Omental fat pad (tissue), 4 donors: ENCODE measurements around the gene OGDHL. TPM values are rescaled to one million over a fixed set of nuclear protein-coding genes. Genes with fewer than 3 reads are reported as not detected.

Experiments used
- ATAC-seq: fragments of 150-250 bp; one replicate; pipeline ENCODE4 v1.9.1; 2016; ENCODE audit warnings: mild to moderate bottlenecking, moderate library complexity; ENCODE audit not compliant: low FRiP score
- DNase-seq: peaks from one replicate; pipeline ENCODE4 v3.0.0-alpha.2; 2019; ENCODE audit warnings: low spot score
- total RNA-seq, 4 donors: library from RNA; depleted of rRNA; stranded (reverse); fragments of >200 nt; gene quantifications; one replicate each; pipeline ENCODE4 v1.1.0, GENCODE V29; 2016
- TF ChIP-seq, protein P1 (sequence below), 3 donors: fragments of 450-650 bp; IDR thresholded peaks; one replicate each; pipeline ENCODE4 v1.5.1; 2016 to 2017; ENCODE audit warnings: antibody characterized with exemption in 3 of 3, mild to moderate bottlenecking in 3 of 3, moderate library complexity in 2 of 3

The OGDHL gene
- total RNA-seq, 4 donors from 2014 or later: 0.65 to 1.2 TPM; not detected in 2

DNA sequence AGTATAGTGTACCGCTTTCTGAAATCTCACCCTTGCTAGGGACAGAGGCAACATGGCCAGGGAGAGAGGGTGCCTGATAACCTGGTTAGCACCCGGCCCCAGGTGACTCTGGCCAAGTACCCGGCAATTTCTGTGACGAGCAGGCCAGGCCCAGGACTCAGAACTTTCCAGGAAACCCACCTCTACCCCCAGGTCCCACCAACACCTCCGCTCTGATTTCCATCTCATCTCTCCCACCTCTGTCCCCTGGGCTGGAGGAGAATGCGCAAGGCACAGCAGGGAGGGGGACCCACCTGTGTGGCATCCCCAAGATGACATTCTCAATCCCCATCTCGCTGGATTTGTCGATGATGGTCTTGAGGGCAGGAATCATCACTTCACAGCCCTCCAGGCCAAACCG, 11.6 kb downstream of the OGDHL start:
- ATAC-seq (no peak), DNase-seq (no peak)
- TF ChIP-seq, protein P1, sequence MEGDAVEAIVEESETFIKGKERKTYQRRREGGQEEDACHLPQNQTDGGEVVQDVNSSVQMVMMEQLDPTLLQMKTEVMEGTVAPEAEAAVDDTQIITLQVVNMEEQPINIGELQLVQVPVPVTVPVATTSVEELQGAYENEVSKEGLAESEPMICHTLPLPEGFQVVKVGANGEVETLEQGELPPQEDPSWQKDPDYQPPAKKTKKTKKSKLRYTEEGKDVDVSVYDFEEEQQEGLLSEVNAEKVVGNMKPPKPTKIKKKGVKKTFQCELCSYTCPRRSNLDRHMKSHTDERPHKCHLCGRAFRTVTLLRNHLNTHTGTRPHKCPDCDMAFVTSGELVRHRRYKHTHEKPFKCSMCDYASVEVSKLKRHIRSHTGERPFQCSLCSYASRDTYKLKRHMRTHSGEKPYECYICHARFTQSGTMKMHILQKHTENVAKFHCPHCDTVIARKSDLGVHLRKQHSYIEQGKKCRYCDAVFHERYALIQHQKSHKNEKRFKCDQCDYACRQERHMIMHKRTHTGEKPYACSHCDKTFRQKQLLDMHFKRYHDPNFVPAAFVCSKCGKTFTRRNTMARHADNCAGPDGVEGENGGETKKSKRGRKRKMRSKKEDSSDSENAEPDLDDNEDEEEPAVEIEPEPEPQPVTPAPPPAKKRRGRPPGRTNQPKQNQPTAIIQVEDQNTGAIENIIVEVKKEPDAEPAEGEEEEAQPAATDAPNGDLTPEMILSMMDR (IDR thresholded peaks at IDR 0.05): no peak

DNA sequence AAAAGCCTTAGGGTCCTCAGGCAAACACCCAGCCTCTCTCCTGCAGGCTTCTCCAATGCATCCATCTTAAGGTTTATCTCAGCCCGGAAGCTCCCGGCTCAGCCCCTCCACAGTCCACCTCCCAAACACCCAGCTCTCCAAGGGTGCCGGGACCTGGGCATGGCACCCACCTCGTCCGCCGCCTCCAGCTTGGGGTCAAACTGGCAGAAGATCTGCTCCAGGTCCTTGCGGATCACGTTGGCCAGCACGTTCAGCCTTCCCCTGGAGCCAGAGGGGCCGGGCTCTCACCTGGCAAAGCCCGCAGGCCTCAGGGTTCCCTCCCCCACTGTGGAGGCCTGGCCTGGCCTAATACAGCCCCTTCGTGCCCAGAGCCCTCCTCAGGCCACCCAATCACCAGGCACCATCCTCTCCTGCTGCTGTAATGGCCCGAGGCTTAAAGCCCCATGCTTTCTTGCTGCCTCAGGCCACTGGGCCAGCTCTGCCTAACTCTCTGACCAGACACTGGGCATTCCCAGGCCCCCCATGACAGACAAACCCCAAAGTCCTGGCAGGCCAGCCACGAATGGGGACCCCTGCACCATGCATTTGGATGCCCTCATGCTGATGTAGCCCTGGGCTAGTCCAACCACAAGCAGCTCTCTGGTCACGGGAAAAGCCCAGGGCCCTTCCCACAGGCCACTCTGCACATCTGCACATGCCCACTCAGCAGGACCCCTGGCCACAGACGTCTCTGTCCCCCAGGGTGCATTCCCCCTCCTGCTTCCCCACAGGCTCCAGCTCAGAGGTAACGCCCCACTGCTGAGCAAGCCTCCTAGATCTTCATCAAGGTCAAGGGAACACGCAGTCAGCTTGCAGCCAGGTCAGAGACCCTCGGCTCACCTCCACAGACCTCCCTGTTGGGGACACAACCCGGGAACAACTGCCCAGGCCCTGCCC, 12.3 kb downstream of the OGDHL start:
- no peak for ATAC-seq
- DNase-seq: no peak
- TF ChIP-seq, protein P1 (IDR thresholded peaks at IDR 0.05): no peak

DNA sequence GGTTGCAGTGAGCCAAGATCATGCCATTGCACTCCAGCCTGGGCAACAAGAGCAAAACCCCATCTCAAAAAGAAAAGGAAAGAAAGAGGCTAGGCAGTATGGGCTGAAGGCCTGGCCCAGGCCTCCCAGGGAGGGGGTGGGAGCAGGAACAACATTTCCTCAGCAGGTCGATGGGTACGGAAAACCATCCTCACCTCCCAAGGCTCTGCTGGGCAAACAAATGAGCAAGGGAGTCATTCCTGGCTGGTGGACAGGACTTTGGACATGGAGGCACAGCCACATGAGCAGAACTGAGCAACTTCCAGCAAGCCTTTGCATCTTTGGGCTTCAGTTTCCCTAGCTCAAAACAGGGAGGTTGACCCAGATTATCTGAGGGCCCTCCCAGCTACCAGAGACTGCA, 13.0 kb downstream of the OGDHL start:
- TF ChIP-seq, protein P1 (IDR thresholded peaks at IDR 0.05): no peak
- ATAC-seq: no peak
- DNase-seq: no peak

DNA sequence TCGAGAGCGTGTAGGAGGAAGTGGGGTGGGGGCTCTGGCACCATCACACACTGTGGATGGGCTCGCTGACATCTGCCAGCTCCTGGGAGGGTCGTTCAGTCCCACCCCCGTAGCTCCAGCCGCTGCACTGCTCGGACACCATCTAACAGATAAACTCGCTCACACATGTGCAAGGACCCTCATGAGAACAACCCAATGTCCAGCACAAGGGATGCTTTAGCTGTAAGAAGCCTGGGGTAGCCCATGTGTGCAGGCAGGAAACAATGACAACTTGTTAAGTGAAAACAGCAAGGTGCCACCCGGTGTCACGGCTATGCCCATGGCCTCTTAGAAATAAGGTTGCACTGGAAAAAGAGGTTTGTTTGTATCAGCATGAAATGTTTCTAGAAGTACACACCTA, 14.1 kb downstream of the OGDHL start:
- DNase-seq (no peak), ATAC-seq (no peak)
- TF ChIP-seq, protein P1 (IDR thresholded peaks at IDR 0.05): no peak

DNA sequence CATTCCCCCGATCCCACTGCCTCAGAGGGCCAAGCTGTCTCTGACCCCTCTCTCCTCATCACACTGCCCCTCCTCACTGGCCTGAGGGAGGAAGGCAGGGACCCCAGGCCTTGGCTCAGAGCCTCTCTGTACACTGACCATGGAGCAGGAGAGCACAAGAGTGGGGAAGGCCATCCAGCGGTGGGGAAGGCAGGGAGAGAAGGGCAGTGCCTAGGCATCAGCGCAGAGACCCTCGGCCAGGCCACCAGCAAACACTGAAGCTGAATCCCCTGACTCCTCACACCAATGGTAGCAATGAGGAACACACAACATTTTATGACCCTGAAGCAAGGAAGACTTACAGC, 14.8 kb downstream of the OGDHL start:
- TF ChIP-seq, protein P1 (IDR thresholded peaks at IDR 0.05): no peak
- DNase-seq (no peak), ATAC-seq (no peak)

DNA sequence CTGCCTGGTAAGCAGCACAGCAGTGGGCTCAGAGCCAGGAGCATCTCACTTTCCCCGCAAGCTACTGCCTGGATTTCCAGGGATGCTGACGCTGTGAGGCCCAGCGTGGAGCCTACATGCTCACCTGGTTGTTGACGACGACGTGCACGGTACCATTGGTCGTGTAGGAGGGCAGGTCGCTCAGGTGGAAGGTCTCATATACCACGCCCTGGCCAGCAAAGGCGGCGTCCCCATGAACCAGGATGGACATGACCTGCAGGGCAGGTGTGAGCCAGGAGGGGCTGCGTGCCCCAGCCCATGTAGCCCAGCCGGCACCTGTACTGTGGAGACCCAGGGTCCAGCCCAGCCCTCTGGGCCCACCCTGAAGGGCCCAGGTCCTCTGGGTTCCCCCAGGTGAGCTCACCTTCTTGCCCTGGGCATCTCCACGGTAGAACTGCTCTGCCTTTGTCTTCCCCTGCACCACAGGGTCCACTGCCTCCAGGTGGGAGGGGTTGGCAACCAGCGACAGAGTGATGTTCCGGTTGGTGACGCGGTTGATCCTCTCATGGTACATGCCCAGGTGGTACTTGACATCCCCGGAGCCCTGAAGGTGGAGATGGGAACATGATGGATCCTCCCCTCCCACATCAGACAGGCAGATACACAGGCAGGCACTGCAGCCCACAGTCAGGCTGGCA, 15.4 kb downstream of the OGDHL start:
- TF ChIP-seq, protein P1 (IDR thresholded peaks at IDR 0.05): no peak
- ATAC-seq: no peak
- DNase-seq: no peak
